ENCODE data around the gene CNTNAP2. TPM values are rescaled to one million over a fixed set of nuclear protein-coding genes. Genes with fewer than 3 reads are reported as not detected.

The CNTNAP2 gene
- total RNA-seq, 2 donors from 2014 or later, result 3.5 to 4.0 TPM

DNA sequence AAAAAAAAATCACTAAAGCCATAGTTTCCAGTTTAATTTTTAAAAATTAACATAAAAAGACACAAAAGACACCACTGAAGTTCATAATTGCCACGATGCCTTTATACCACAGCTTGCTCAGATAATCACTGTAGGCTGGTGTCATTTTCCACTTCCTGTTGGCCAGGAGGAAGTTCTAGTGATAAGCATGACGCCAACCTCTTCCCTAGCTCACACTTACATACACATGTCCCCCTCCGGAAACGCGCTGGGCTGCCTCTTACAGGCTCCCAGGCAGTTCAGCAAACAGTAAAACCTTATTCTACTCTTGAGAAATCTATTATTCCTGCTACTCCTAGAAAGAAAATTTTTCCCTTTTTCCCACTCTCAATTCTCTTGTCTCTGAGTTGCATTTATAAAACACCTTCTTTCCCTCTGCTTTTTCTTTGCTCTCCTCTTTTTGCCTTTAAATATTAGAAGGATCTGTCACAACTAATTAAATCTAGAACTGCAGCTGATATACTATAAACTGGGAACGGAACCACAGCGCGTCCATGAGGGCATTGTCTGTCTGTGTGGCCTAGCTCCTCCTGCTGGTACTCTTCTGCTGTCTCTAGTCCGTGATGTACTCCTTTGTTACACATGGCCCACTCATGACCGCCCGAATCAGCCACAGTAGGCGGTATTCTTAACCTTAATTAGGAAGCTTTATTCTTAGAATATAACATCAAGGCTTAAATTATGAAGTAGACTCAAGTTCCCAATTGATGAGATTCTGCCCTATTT lies 664.9 kb downstream of the CNTNAP2 start:
- ATAC-seq, result no peak
- no peak for DNase-seq
- intact Hi-C loops (cut with DNase I, micrococcal nuclease), result no loop called here

- intact Hi-C loops (cut with DNase I, micrococcal nuclease), result no loop called here
These were observed 670.7 kb downstream of the CNTNAP2 start for GRCh38 chr7:146787266-146787665.

GRCh38 chr7:146788008-146788407 lies 671.4 kb downstream of the CNTNAP2 start:
- intact Hi-C loops (cut with DNase I, micrococcal nuclease), result no loop called here
- ATAC-seq (no peak), DNase-seq (no peak)

More at GRCh38 chr7:146787266-146787665, 670.7 kb downstream of the CNTNAP2 start:
- DNase-seq, result no peak
- no peak for ATAC-seq

DNA sequence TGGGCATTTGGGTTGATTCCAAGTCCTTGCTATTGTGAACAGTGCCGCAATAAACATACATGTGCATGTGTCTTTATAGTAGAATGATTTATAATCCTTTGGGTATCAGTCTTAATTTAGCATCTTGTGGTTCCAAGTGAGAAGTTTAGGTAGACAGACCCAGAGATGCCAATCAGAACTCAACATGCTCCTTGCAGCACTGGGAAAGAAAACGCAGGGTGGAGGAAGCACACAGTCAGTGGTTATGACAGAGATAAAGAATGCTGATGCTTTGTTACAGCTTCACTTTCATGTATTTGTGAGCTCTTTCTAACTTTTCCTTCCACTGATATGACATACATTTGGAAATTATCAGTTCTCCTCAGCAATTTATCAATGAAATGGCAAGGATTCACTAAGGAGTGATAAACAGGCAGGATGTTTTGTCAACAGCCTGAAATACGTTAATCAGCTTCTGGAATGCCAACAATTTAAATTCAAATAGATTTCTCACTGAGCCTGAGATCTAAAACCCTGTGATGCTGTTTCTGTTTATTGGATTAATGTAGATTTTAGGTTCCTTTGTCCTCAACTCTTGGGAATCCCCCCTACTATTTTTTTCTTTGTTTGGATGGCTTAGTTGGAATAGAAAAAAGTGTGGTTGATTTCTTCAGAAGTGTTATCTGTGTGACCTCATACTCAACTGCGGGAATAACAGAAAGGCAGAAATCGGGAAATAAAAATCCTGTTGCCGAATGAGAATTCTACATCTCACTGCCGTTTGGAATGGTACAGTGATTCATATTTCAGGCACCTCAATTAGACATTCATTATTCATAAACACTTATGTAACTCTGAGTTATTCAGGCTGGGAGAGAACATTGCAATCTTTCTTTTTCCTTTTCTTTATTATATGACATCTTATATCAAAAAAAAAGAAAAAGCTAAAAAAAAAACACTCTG lies 675.0 kb downstream of the CNTNAP2 start:
- DNase-seq (no peak), ATAC-seq (no peak)
- intact Hi-C loops (cut with DNase I, micrococcal nuclease), result no loop called here

GRCh38 chr7:146804620-146805019 lies 688.0 kb downstream of the CNTNAP2 start:
- no peak for ATAC-seq

GRCh38 chr7:146805082-146805481 lies 688.5 kb downstream of the CNTNAP2 start:
- DNase-seq, result no peak
- intact Hi-C loops (cut with DNase I, micrococcal nuclease), result no loop called here
- no peak for ATAC-seq

More at GRCh38 chr7:146804620-146805019, 688.0 kb downstream of the CNTNAP2 start:
- DNase-seq, result no peak
- intact Hi-C loops (cut with DNase I, micrococcal nuclease), result no loop called here

DNA sequence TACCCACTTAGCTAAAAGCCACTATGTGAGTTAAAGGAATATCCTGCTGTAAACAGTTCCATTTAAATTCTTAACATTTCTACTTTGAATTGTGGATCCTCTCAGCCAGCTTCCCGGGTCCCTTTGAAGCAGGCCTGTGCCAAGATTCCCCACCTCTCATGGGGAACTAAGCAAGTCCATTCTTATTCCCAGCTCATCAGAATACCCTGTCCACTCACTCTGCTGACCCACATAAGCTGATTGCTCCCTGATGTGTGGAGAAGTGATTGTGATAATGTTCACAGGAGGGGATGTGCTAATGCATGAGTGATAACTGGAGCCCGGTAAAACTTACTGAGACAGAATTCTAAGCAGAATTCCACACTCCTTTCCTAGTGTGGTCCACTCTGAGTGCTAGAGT lies 709.7 kb downstream of the CNTNAP2 start:
- ATAC-seq (no peak), DNase-seq (no peak)
- intact Hi-C loops (cut with DNase I, micrococcal nuclease), result no loop called here

DNA sequence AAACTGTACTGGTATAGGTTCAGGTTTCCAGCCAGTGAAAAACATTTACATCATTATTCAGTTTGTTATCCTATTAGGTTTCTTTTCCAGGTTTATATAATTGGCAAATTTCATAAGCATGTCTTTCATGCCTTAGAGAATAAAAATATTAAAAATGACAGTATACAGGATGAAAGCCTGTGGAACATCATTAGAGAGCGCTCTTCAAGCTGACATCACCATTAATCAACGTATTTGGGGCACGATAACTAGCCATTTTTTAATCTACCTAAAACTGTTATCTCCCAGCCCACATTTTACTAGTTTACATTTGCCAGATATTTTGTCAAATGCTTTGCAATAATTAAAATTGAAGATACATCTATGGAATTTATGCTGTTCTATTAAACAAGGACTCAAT lies 714.1 kb downstream of the CNTNAP2 start:
- no peak for ATAC-seq
- intact Hi-C loops (cut with DNase I, micrococcal nuclease), result no loop called here
- no peak for DNase-seq

GRCh38 chr7:146831875-146832274 lies 715.3 kb downstream of the CNTNAP2 start:
- ATAC-seq (no peak), DNase-seq (no peak)
- intact Hi-C loops (cut with DNase I, micrococcal nuclease), result no loop called here

DNA sequence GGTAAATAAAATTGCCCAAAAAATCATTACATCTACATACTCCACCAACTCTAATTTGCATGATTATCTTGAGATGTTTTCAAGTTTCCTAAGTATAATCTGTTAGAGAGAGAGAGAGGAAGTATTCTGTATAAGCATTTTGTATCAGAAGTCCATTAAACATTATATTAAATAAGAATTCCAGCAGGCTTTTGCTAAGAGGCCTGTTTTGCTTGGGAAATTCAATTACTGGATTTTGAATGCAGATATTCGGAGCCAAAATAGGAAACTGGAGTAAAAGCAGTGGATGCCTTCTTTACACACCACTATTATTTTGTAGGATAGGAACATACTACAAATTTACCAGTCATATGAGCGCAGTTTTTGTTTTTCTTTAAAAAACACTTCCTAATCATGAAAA lies 727.8 kb downstream of the CNTNAP2 start:
- ATAC-seq, result no peak

DNA sequence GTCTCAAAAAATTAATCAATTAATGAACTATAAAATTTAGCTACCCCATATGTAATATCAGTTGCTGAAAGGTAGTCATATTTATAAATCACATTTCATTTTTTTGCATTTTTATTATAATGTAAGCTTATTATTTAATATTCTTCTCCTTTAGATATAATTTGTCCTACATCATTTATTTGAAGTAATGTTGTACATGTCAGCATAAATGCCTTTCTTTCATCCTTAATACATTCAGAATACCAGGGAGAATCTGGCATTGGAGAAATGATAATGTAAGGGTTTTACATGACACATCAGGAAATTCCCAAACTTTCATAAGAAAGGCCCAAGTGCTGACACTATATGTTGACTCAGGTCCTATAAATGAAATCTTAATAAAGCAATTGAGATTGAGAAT lies 742.1 kb downstream of the CNTNAP2 start:
- intact Hi-C loops (cut with DNase I, micrococcal nuclease), result no loop called here
- no peak for DNase-seq
- ATAC-seq, result no peak

More for the DNA sequence above, 727.8 kb downstream of the CNTNAP2 start:
- no peak for DNase-seq
- intact Hi-C loops (cut with DNase I, micrococcal nuclease), result no loop called here

GRCh38 chr7:146861701-146862100 lies 745.1 kb downstream of the CNTNAP2 start:
- no peak for DNase-seq
- ATAC-seq, result no peak
- intact Hi-C loops (cut with DNase I, micrococcal nuclease), result no loop called here

DNA sequence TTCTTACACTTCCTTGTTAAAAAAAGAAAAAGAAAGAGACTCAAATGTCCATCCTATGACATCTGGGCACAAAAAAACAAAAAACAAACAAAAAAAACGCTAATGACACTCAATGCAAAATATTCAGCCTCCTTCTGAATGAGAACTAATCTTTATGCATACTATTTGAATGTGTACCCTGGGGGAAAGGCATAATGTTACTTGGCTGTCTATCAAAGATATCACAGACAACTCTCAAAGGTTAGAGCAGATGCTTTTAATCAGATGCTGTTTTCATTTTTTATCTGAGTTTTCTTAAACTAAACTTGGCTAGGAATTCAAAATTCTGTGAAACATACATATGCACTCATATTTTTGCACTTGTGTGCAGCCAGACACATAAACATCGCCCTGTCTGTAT lies 745.8 kb downstream of the CNTNAP2 start:
- intact Hi-C loops (cut with DNase I, micrococcal nuclease), result no loop called here
- ATAC-seq, result no peak
- no peak for DNase-seq

GRCh38 chr7:146864644-146865043 lies 748.0 kb downstream of the CNTNAP2 start:
- no peak for ATAC-seq
- intact Hi-C loops (cut with DNase I, micrococcal nuclease), result loop anchor here in 1 of 2 donors (5.0 kb wide), 1 partner anchor 267 kb away; no protein-coding TSS in a partner anchor
- no peak for DNase-seq

DNA sequence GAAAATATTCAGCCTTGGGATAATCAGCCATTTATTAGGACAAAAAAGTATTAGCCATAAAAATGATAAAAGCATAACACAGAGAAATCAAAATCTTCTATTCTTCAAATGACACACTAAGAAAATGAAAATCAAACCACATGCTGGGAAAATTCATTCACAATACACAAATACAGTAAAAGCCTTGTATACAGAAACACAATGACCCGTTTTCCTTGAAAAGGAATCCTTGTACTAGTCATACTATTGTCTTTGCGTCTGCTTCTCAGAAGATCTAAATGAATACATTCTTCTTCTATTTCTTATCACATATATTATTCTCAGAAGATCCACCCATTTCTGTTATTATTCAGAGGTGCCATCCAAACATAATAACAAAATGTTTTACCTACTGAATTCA lies 749.1 kb downstream of the CNTNAP2 start:
- ATAC-seq, result no peak

DNA sequence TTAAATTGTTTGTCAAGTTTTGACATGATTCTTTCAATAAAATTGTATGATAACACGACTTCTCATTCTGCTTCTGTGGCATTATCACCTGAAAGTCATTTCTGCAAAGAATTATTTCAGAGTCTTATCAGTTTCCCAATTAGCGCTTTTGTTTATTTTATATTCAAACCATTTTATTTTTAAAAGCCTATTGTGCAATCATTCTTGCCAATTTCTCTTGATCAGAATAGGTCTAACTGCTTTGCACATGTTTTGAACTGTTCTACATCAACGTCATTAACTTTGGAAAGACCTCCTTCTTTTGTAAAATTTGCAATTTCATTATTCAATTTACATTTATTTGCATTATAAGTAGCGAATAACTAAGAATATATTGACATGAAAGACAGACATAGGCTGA lies 758.1 kb downstream of the CNTNAP2 start:
- intact Hi-C loops (cut with DNase I, micrococcal nuclease), result no loop called here
- ATAC-seq (no peak), DNase-seq (no peak)

More for the DNA sequence above, 749.1 kb downstream of the CNTNAP2 start:
- DNase-seq, result no peak
- intact Hi-C loops (cut with DNase I, micrococcal nuclease), result loop anchor here in 1 of 2 donors (5.0 kb wide), 1 partner anchor 268 kb away; no protein-coding TSS in a partner anchor

- intact Hi-C loops (cut with DNase I, micrococcal nuclease), result no loop called here
- ATAC-seq, result no peak
- no peak for DNase-seq
These were observed 758.7 kb downstream of the CNTNAP2 start for GRCh38 chr7:146875237-146875785.

- ATAC-seq (no peak), DNase-seq (no peak)
- intact Hi-C loops (cut with DNase I, micrococcal nuclease), result no loop called here
These were observed 759.4 kb downstream of the CNTNAP2 start for GRCh38 chr7:146875981-146876380.

- DNase-seq (no peak), ATAC-seq (no peak)
- intact Hi-C loops (cut with DNase I, micrococcal nuclease), result no loop called here
These were observed 759.8 kb downstream of the CNTNAP2 start for GRCh38 chr7:146876411-146876810.

Measured in left colon (tissue), 2 donors.